Suprapubic skin (tissue), 3 donors: Measurements from ENCODE around the gene NDUFAF3.

ENCODE experiments used
- CTCF ChIP-seq, 2 donors: fragments of 200-600 bp in 1 of 2; fragments of 450-650 bp in 1 of 2; sonication (generic) in 1 of 2; IDR thresholded peaks; one replicate each; pipeline ENCODE4 v1.5.1; 2016 to 2019; ENCODE audit warnings: antibody characterized with exemption in 2 of 2, mild to moderate bottlenecking in 1 of 2, moderate library complexity in 1 of 2
- POLR2AphosphoS5 ChIP-seq, 3 donors: sonication (generic); formaldehyde crosslinking; IDR thresholded peaks; one replicate each; pipeline ENCODE4 v1.6.1; 2017; ENCODE audit warnings: antibody characterized with exemption in 3 of 3

DNA sequence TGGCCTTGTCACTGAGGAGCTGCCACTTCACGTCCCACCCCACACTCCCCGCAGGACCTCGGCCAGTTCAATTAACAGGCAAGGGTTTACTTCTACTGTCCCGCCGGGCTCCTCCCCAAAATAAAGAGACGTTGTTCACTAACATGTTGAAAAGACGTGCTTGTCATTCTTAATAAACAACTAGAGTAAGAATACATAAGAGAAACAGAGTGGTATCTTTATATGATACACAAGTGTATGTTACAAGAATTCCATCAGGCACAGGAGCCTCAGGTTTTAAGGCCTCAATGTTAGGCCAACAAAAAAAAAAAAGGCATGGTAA, 7.6 kb downstream of the NDUFAF3 start:
- TF ChIP-seq CTCF (IDR thresholded peaks at IDR 0.05) (no peak), POLR2AphosphoS5 (IDR thresholded peaks at IDR 0.05) (no peak)
